Bronchial smooth muscle cell (primary cell): ENCODE results near the gene POC1A. TPM values are rescaled to one million over a fixed set of nuclear protein-coding genes. Genes with fewer than 3 reads are reported as not detected.

Experiments
- total RNA-seq: library from RNA; depleted of rRNA; stranded (reverse); fragments of >200 nt; gene quantifications from 2 replicates; pipeline ENCODE4 v1.2.1, GENCODE V29; 2014

The POC1A gene
- 2.6 and 5.4 TPM in 2 replicates for total RNA-seq

GRCh38 chr3:52154135-52155094 is at the start of gene POC1A:
TSS of gene POC1A (minus strand) at chr3:52154423. CDS start at chr3:52154372, 51 bp downstream.

GRCh38 chr3:52197842-52198625 is 43.8 kb upstream of the POC1A start, which contains the start of gene ALAS1:
TSS of gene ALAS1 (plus strand) at chr3:52198160. CDS start at chr3:52199242, 1,082 bp downstream.

DNA sequence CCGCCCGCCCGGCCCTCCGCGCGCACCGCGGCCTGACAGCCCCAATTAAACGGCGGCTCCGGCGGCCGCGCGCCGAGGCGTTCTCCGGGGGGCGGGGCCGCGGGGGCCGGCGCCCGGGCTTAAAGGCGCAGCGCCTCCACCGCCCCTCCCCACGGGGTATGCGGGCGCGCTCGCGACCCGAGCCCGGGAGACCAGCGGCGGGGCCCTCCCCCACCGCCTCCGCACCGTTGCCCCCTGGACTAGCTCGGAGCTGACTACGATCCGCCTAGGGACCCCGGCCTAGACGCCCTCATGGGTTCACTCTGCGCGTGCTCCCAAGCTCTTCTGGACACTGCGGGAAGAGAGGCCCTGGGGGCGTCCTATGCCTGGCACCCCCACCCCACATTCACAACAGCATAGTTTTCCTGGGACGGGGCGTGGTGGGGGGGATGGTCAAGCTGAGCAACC is 97.7 kb downstream of the POC1A start, which contains the start of gene DUSP7:
DUSP7 (minus strand) TSS at position 51 of the 447 bp plus-strand sequence. CDS start 205 bp downstream, outside the sequence.

Other genes with a start within 250 kb of the POC1A start
- gene RRP9, start 212.5 kb downstream of the POC1A start, total RNA-seq = 20.1 and 21.4 TPM in 2 replicates
- 13.6 and 40.4 TPM in 2 replicates for gene PARP3, start 212.1 kb downstream of the POC1A start, total RNA-seq
- gene GPR62, start 199.0 kb downstream of the POC1A start, total RNA-seq = not detected in 2 replicates
- 38.5 and 45.4 TPM in 2 replicates for gene PCBP4, start 187.0 kb downstream of the POC1A start, total RNA-seq
- gene ABHD14B, start 180.4 kb downstream of the POC1A start, total RNA-seq = 16.7 and 24.0 TPM in 2 replicates
- 9.3 and 11.0 TPM in 2 replicates for gene ABHD14A, start 179.4 kb downstream of the POC1A start, total RNA-seq
- 27.2 and 34.7 TPM in 2 replicates for gene ACY1, start 170.9 kb downstream of the POC1A start, total RNA-seq
- 896 and 1,003 TPM in 2 replicates for gene RPL29, start 158.5 kb downstream of the POC1A start, total RNA-seq
- 2.8 and 3.5 TPM in 2 replicates for gene DUSP7, start 97.9 kb downstream of the POC1A start, total RNA-seq
- gene ALAS1, start 43.7 kb upstream of the POC1A start, total RNA-seq = 27.3 and 28.2 TPM in 2 replicates
- under 0.01 and 0.09 TPM in 2 replicates for gene TLR9, start 71.2 kb upstream of the POC1A start, total RNA-seq
- gene TWF2, start 84.7 kb upstream of the POC1A start, total RNA-seq = 78.8 and 87.5 TPM in 2 replicates
- 27.0 and 38.6 TPM in 2 replicates for gene PPM1M, start 91.3 kb upstream of the POC1A start, total RNA-seq
- 56.0 and 63.6 TPM in 2 replicates for gene WDR82, start 124.2 kb upstream of the POC1A start, total RNA-seq
- 6.5 and 9.5 TPM in 2 replicates for gene GLYCTK, start 133.4 kb upstream of the POC1A start, total RNA-seq
- 2.0 and 4.8 TPM in 2 replicates for gene DNAH1, start 161.9 kb upstream of the POC1A start, total RNA-seq